GM23338 (cell line): ENCODE results near the gene STX11. TPM values are rescaled to one million over a fixed set of nuclear protein-coding genes. Genes with fewer than 3 reads are reported as not detected.

ENCODE experiments used
- ATAC-seq: fragments of 200-7000 bp; cut with Tn5 transposase; 3 replicates; pipeline ENCODE4 v1.9.1; 2020
- DNase-seq: peaks from one replicate; pipeline ENCODE4 v3.0.0-alpha.2; 2015; ENCODE audit warnings: low spot score
- H2AFZ ChIP-seq: fragments of 200-600 bp; sonication (generic); 2 replicates; pipeline ENCODE4 v1.8.0; 2016; ENCODE audit warnings: antibody characterized with exemption, mild to moderate bottlenecking, moderate library complexity
- H3F3A ChIP-seq: fragments of 200-600 bp; sonication (generic); replicated peaks from 2 replicates; pipeline ENCODE4 v1.8.0; 2017; ENCODE audit warnings: antibody characterized with exemption, mixed run types, low read depth
- H3K27ac ChIP-seq: fragments of 200-600 bp; sonication (generic); 2 replicates; pipeline ENCODE4 v1.6.1; 2016; ENCODE audit warnings: low read depth
- H3K27me3 ChIP-seq: fragments of 200-600 bp; sonication (generic); 2 replicates; pipeline ENCODE4 v1.8.0; 2016; ENCODE audit warnings: mild to moderate bottlenecking, mixed run types, moderate library complexity; ENCODE audit not compliant: insufficient read depth
- H3K36me3 ChIP-seq: fragments of 200-600 bp; sonication (generic); 2 replicates; pipeline ENCODE4 v1.8.0; 2016; ENCODE audit warnings: mild to moderate bottlenecking; ENCODE audit not compliant: insufficient read depth
- H3K4me1 ChIP-seq: fragments of 200-600 bp; sonication (generic); 2 replicates; pipeline ENCODE4 v1.8.0; 2016; ENCODE audit warnings: mild to moderate bottlenecking, moderate library complexity; ENCODE audit not compliant: insufficient read depth
- H3K4me2 ChIP-seq: fragments of 200-600 bp; sonication (generic); 2 replicates; pipeline ENCODE4 v1.7.1; 2017; ENCODE audit warnings: mixed run types
- H3K4me3 ChIP-seq: fragments of 200-600 bp; sonication (generic); 2 replicates; pipeline ENCODE4 v1.6.1; 2016; ENCODE audit warnings: mixed run types
- H3K79me2 ChIP-seq: fragments of 200-600 bp; sonication (generic); replicated peaks from 2 replicates; pipeline ENCODE4 v1.8.0; 2017; ENCODE audit warnings: mild to moderate bottlenecking; ENCODE audit not compliant: insufficient read depth
- H3K9me2 ChIP-seq: fragments of 200-600 bp; sonication (generic); 2 replicates; pipeline ENCODE4 v1.8.0; 2017; ENCODE audit not compliant: insufficient read depth
- H4K20me1 ChIP-seq: fragments of 200-600 bp; sonication (generic); replicated peaks from 2 replicates; pipeline ENCODE4 v1.8.0; 2017; ENCODE audit warnings: mild to moderate bottlenecking; ENCODE audit not compliant: insufficient read depth
- H3K27ac Mint-ChIP-seq: 2 replicates; pipeline ENCODE4 v1.8.0; 2020; ENCODE audit warnings: inconsistent platforms, mild to moderate bottlenecking, moderate library complexity, mixed read lengths
- H3K27me3 Mint-ChIP-seq: 3 replicates; pipeline ENCODE4 v1.8.0; 2022; ENCODE audit warnings: low read depth, mild to moderate bottlenecking, moderate library complexity, mixed read lengths, inconsistent platforms; ENCODE audit not compliant: insufficient read depth, poor library complexity
- H3K36me3 Mint-ChIP-seq: 3 replicates; pipeline ENCODE4 v1.8.0; 2021; ENCODE audit warnings: low read depth, mild to moderate bottlenecking, inconsistent platforms, moderate library complexity, mixed read lengths
- H3K4me1 Mint-ChIP-seq: 3 replicates; pipeline ENCODE4 v1.8.0; 2020; ENCODE audit warnings: mild to moderate bottlenecking, inconsistent platforms, mixed read lengths
- H3K4me3 Mint-ChIP-seq: 3 replicates; pipeline ENCODE4 v1.8.0; 2021; ENCODE audit warnings: moderate library complexity, mild to moderate bottlenecking, inconsistent platforms, mixed read lengths
- H3K9me3 Mint-ChIP-seq: 3 replicates; pipeline ENCODE4 v1.8.0; 2020; ENCODE audit warnings: moderate library complexity, mild to moderate bottlenecking, inconsistent platforms, mixed read lengths
- CREB1 ChIP-seq: fragments of 250-450 bp; sonication (Bioruptor Pico); IDR thresholded peaks from 2 replicates; pipeline ENCODE4 v1.5.0; 2020; ENCODE audit warnings: low read depth, mild to moderate bottlenecking, moderate library complexity
- CTCF ChIP-seq, 2 experiments: fragments of 200-600 bp in 1 of 2; sonication (generic) in 1 of 2; conservative IDR thresholded peaks; 2 replicates each; pipeline versions ENCODE4 v1.5.1 to v1.6.1; 2016 to 2017; ENCODE audit warnings: antibody characterized with exemption in 2 of 2, low read depth in 2 of 2, mild to moderate bottlenecking in 2 of 2, moderate library complexity in 1 of 2
- ETS1 ChIP-seq: IDR thresholded peaks from 2 replicates; pipeline ENCODE4 v1.6.1; 2016; ENCODE audit warnings: antibody characterized with exemption
- EZH2 ChIP-seq: fragments of 200-600 bp; sonication (generic); IDR thresholded peaks from one replicate; pipeline ENCODE4 v1.8.0; 2017; ENCODE audit warnings: antibody characterized with exemption, mild to moderate bottlenecking, low read depth; ENCODE audit not compliant: unreplicated experiment
- REST ChIP-seq: IDR thresholded peaks from one replicate; pipeline ENCODE4 v1.6.1; 2018; ENCODE audit warnings: antibody characterized with exemption; ENCODE audit not compliant: unreplicated experiment
- ZNF114 ChIP-seq: fragments of 250-450 bp; sonication (Bioruptor Pico); IDR thresholded peaks from 2 replicates; pipeline ENCODE4 v1.5.0; 2020; ENCODE audit warnings: mild to moderate bottlenecking, moderate library complexity
- ZNF462 ChIP-seq: fragments of 250-450 bp; sonication (Bioruptor Pico); IDR thresholded peaks from 2 replicates; pipeline ENCODE4 v1.5.0; 2020; ENCODE audit warnings: mild to moderate bottlenecking, moderate library complexity
- polyA plus RNA-seq: library from polyadenylated mRNA; unstranded; fragments of >200 nt; fragmentation: Nextera tagmentation; extraction: Ambion mirVana; gene quantifications from 2 replicates; pipeline ENCODE4 v1.2.1, GENCODE V29; 2016
- total RNA-seq: library from RNA; depleted of rRNA; stranded (reverse); fragments of >200 nt; shearing (Covaris generic); gene quantifications from 2 replicates; pipeline ENCODE4 v1.2.3, GENCODE V29; 2014

The STX11 gene
- total and polyA plus RNA-seq, 2 experiments from 2014 or later = 0.35 to 0.52 TPM

- Histone ChIP-seq H3K27ac (peak overlapping the region; percentile 24), H4K20me1 (no peaks in the 10 kb centered on the region), H3F3A (no peaks in the 10 kb centered on the region; the same call in 1 of the 2 replicates), H3K9me2 (no peaks in the 10 kb centered on the region), H2AFZ (peak overlapping the region; percentile 82), H3K4me3 (peak overlapping the region; percentile 66), H3K79me2 (no peaks in the 10 kb centered on the region), H3K4me1 (peaks cover 6% of the 10 kb centered on the region; the same call in 1 of the 2 replicates), H3K36me3 (no peaks in the 10 kb centered on the region), H3K4me2 (peak overlapping the region; percentile 75), H3K27me3 (no peaks in the 10 kb centered on the region)
- DNase-seq (peak; percentile 82), ATAC-seq (peak; percentile 72)
- peaks cover 17% of the 10 kb centered on the region; the same call in 2 of the 3 replicates for H3K9me3 Mint-ChIP-seq
- peak overlapping the region; percentile 91; the same call in 1 of the 2 replicates for H3K27ac Mint-ChIP-seq
- H3K4me1 Mint-ChIP-seq = peaks cover 14% of the 10 kb centered on the region
- TF ChIP-seq EZH2 (no peak), ETS1 (no peak), ZNF114 (CRISPR knock-in tag) (no peak), ZNF462 (CRISPR knock-in tag) (no peak), CTCF (conservative IDR thresholded peaks at IDR 0.05; ENCODE audit: low read depth in 2 of 2) (peak in 1 of 2 experiments; percentile 21; a peak in 1 of 4 replicates), CREB1 (CRISPR knock-in tag) (no peak), REST (no peak)
- peaks cover 3% of the 10 kb centered on the region; the same call in 2 of the 3 replicates for H3K36me3 Mint-ChIP-seq
- H3K27me3 Mint-ChIP-seq = peaks cover 20% of the 10 kb centered on the region
- peak overlapping the region; percentile 84 for H3K4me3 Mint-ChIP-seq
These were observed 66.4 kb downstream of the STX11 start for GRCh38 chr6:144216668-144217218.
